GM23338 (cell line): ENCODE measurements around the gene TTC9C. TPM values are rescaled to one million over a fixed set of nuclear protein-coding genes. Genes with fewer than 3 reads are reported as not detected.

Source experiments
- ATAC-seq: fragments of 200-7000 bp; cut with Tn5 transposase; 3 replicates; pipeline ENCODE4 v1.9.1; 2020
- DNase-seq: peaks from one replicate; pipeline ENCODE4 v3.0.0-alpha.2; 2015; ENCODE audit warnings: low spot score
- H2AFZ ChIP-seq: fragments of 200-600 bp; sonication (generic); 2 replicates; pipeline ENCODE4 v1.8.0; 2016; ENCODE audit warnings: antibody characterized with exemption, mild to moderate bottlenecking, moderate library complexity
- H3F3A ChIP-seq: fragments of 200-600 bp; sonication (generic); replicated peaks from 2 replicates; pipeline ENCODE4 v1.8.0; 2017; ENCODE audit warnings: antibody characterized with exemption, mixed run types, low read depth
- H3K27ac ChIP-seq: fragments of 200-600 bp; sonication (generic); 2 replicates; pipeline ENCODE4 v1.6.1; 2016; ENCODE audit warnings: low read depth
- H3K27me3 ChIP-seq: fragments of 200-600 bp; sonication (generic); 2 replicates; pipeline ENCODE4 v1.8.0; 2016; ENCODE audit warnings: mild to moderate bottlenecking, mixed run types, moderate library complexity; ENCODE audit not compliant: insufficient read depth
- H3K36me3 ChIP-seq: fragments of 200-600 bp; sonication (generic); 2 replicates; pipeline ENCODE4 v1.8.0; 2016; ENCODE audit warnings: mild to moderate bottlenecking; ENCODE audit not compliant: insufficient read depth
- H3K4me1 ChIP-seq: fragments of 200-600 bp; sonication (generic); 2 replicates; pipeline ENCODE4 v1.8.0; 2016; ENCODE audit warnings: mild to moderate bottlenecking, moderate library complexity; ENCODE audit not compliant: insufficient read depth
- H3K4me2 ChIP-seq: fragments of 200-600 bp; sonication (generic); 2 replicates; pipeline ENCODE4 v1.7.1; 2017; ENCODE audit warnings: mixed run types
- H3K4me3 ChIP-seq: fragments of 200-600 bp; sonication (generic); 2 replicates; pipeline ENCODE4 v1.6.1; 2016; ENCODE audit warnings: mixed run types
- H3K79me2 ChIP-seq: fragments of 200-600 bp; sonication (generic); replicated peaks from 2 replicates; pipeline ENCODE4 v1.8.0; 2017; ENCODE audit warnings: mild to moderate bottlenecking; ENCODE audit not compliant: insufficient read depth
- H3K9me2 ChIP-seq: fragments of 200-600 bp; sonication (generic); 2 replicates; pipeline ENCODE4 v1.8.0; 2017; ENCODE audit not compliant: insufficient read depth
- H4K20me1 ChIP-seq: fragments of 200-600 bp; sonication (generic); replicated peaks from 2 replicates; pipeline ENCODE4 v1.8.0; 2017; ENCODE audit warnings: mild to moderate bottlenecking; ENCODE audit not compliant: insufficient read depth
- H3K27ac Mint-ChIP-seq: 2 replicates; pipeline ENCODE4 v1.8.0; 2020; ENCODE audit warnings: inconsistent platforms, mild to moderate bottlenecking, moderate library complexity, mixed read lengths
- H3K27me3 Mint-ChIP-seq: 3 replicates; pipeline ENCODE4 v1.8.0; 2022; ENCODE audit warnings: low read depth, mild to moderate bottlenecking, moderate library complexity, mixed read lengths, inconsistent platforms; ENCODE audit not compliant: insufficient read depth, poor library complexity
- H3K36me3 Mint-ChIP-seq: 3 replicates; pipeline ENCODE4 v1.8.0; 2021; ENCODE audit warnings: low read depth, mild to moderate bottlenecking, inconsistent platforms, moderate library complexity, mixed read lengths
- H3K4me1 Mint-ChIP-seq: 3 replicates; pipeline ENCODE4 v1.8.0; 2020; ENCODE audit warnings: mild to moderate bottlenecking, inconsistent platforms, mixed read lengths
- H3K4me3 Mint-ChIP-seq: 3 replicates; pipeline ENCODE4 v1.8.0; 2021; ENCODE audit warnings: moderate library complexity, mild to moderate bottlenecking, inconsistent platforms, mixed read lengths
- H3K9me3 Mint-ChIP-seq: 3 replicates; pipeline ENCODE4 v1.8.0; 2020; ENCODE audit warnings: moderate library complexity, mild to moderate bottlenecking, inconsistent platforms, mixed read lengths
- CREB1 ChIP-seq: fragments of 250-450 bp; sonication (Bioruptor Pico); IDR thresholded peaks from 2 replicates; pipeline ENCODE4 v1.5.0; 2020; ENCODE audit warnings: low read depth, mild to moderate bottlenecking, moderate library complexity
- CTCF ChIP-seq, 2 experiments: fragments of 200-600 bp in 1 of 2; sonication (generic) in 1 of 2; conservative IDR thresholded peaks; 2 replicates each; pipeline versions ENCODE4 v1.5.1 to v1.6.1; 2016 to 2017; ENCODE audit warnings: antibody characterized with exemption in 2 of 2, low read depth in 2 of 2, mild to moderate bottlenecking in 2 of 2, moderate library complexity in 1 of 2
- EZH2 ChIP-seq: fragments of 200-600 bp; sonication (generic); IDR thresholded peaks from one replicate; pipeline ENCODE4 v1.8.0; 2017; ENCODE audit warnings: antibody characterized with exemption, mild to moderate bottlenecking, low read depth; ENCODE audit not compliant: unreplicated experiment
- EZH2phosphoT487 ChIP-seq: fragments of 200-600 bp; sonication (generic); IDR thresholded peaks from one replicate; pipeline ENCODE4 v1.8.1; 2018; ENCODE audit warnings: antibody characterized with exemption; ENCODE audit not compliant: unreplicated experiment
- JUNB ChIP-seq: IDR thresholded peaks from one replicate; pipeline ENCODE4 v1.6.1; 2016; ENCODE audit warnings: antibody characterized with exemption; ENCODE audit not compliant: unreplicated experiment
- NANOG ChIP-seq: IDR thresholded peaks from 2 replicates; pipeline ENCODE4 v1.6.1; 2016; ENCODE audit warnings: antibody characterized with exemption, borderline replicate concordance
- POLR2AphosphoS5 ChIP-seq: IDR thresholded peaks from 2 replicates; pipeline ENCODE4 v1.6.1; 2016; ENCODE audit warnings: antibody characterized with exemption, low read depth
- STAT1 ChIP-seq: IDR thresholded peaks from one replicate; pipeline ENCODE4 v1.6.1; 2016; ENCODE audit warnings: antibody characterized with exemption; ENCODE audit not compliant: unreplicated experiment
- ZNF114 ChIP-seq: fragments of 250-450 bp; sonication (Bioruptor Pico); IDR thresholded peaks from 2 replicates; pipeline ENCODE4 v1.5.0; 2020; ENCODE audit warnings: mild to moderate bottlenecking, moderate library complexity
- ZNF331 ChIP-seq: fragments of 250-450 bp; sonication (Bioruptor Pico); IDR thresholded peaks from 2 replicates; pipeline ENCODE4 v1.5.0; 2020; ENCODE audit warnings: low read depth, mild to moderate bottlenecking, moderate library complexity
- ZNF462 ChIP-seq: fragments of 250-450 bp; sonication (Bioruptor Pico); IDR thresholded peaks from 2 replicates; pipeline ENCODE4 v1.5.0; 2020; ENCODE audit warnings: mild to moderate bottlenecking, moderate library complexity
- polyA plus RNA-seq: library from polyadenylated mRNA; unstranded; fragments of >200 nt; fragmentation: Nextera tagmentation; extraction: Ambion mirVana; gene quantifications from 2 replicates; pipeline ENCODE4 v1.2.1, GENCODE V29; 2016
- total RNA-seq: library from RNA; depleted of rRNA; stranded (reverse); fragments of >200 nt; shearing (Covaris generic); gene quantifications from 2 replicates; pipeline ENCODE4 v1.2.3, GENCODE V29; 2014
- TF ChIP-seq, protein P1 (sequence below): IDR thresholded peaks from 2 replicates; pipeline ENCODE4 v1.6.1; 2016; ENCODE audit warnings: antibody characterized with exemption
- TF ChIP-seq, protein P2 (sequence below): IDR thresholded peaks from one replicate; pipeline ENCODE4 v1.6.1; 2018; ENCODE audit warnings: antibody characterized with exemption; ENCODE audit not compliant: unreplicated experiment

The TTC9C gene
- total and polyA plus RNA-seq, 2 experiments from 2014 or later = 27.5 to 42.0 TPM

GRCh38 chr11:62708392-62708791, 19.9 kb upstream of the TTC9C start:
- no peaks in the 10 kb centered on the region for H3K9me3 Mint-ChIP-seq
- no peaks in the 10 kb centered on the region for H3K27me3 ChIP-seq
- peak overlapping the region; percentile 95 for H3K4me2 ChIP-seq
- H3K4me1 Mint-ChIP-seq = peaks cover 43% of the 10 kb centered on the region
- H3K9me2 ChIP-seq = no peaks in the 10 kb centered on the region
- peak overlapping the region; percentile 92 for H3K4me3 Mint-ChIP-seq
- peaks cover 43% of the 10 kb centered on the region for H3K36me3 Mint-ChIP-seq
- H3K36me3 ChIP-seq = peaks cover 23% of the 10 kb centered on the region
- peaks cover 31% of the 10 kb centered on the region for H3K4me1 ChIP-seq
- H3K27ac Mint-ChIP-seq = peak overlapping the region; percentile 97
- DNase-seq = no peak
- no peaks in the 10 kb centered on the region; the same call in 1 of the 2 replicates for H4K20me1 ChIP-seq
- peak overlapping the region; percentile 98; the same call in 1 of the 2 replicates for H3K27ac ChIP-seq
- no peak for ATAC-seq
- H3K4me3 ChIP-seq = peak overlapping the region; percentile 82
- H2AFZ ChIP-seq = no peak overlapping the region
- H3F3A ChIP-seq = peaks cover 64% of the 10 kb centered on the region
- peaks cover 27% of the 10 kb centered on the region for H3K27me3 Mint-ChIP-seq
- H3K79me2 ChIP-seq = peaks cover 9% of the 10 kb centered on the region
- TF ChIP-seq ZNF462 (no peak), NANOG (no peak), ZNF114 (CRISPR knock-in tag) (no peak), CREB1 (CRISPR knock-in tag) (no peak), ZNF331 (CRISPR knock-in tag) (no peak), STAT1 (no peak), CTCF (conservative IDR thresholded peaks at IDR 0.05; ENCODE audit: low read depth in 2 of 2) (no peak), POLR2AphosphoS5 (no peak), JUNB (no peak), EZH2 (no peak), EZH2phosphoT487 (no peak)
- TF ChIP-seq, protein P1, sequence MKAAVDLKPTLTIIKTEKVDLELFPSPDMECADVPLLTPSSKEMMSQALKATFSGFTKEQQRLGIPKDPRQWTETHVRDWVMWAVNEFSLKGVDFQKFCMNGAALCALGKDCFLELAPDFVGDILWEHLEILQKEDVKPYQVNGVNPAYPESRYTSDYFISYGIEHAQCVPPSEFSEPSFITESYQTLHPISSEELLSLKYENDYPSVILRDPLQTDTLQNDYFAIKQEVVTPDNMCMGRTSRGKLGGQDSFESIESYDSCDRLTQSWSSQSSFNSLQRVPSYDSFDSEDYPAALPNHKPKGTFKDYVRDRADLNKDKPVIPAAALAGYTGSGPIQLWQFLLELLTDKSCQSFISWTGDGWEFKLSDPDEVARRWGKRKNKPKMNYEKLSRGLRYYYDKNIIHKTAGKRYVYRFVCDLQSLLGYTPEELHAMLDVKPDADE = no peak
- TF ChIP-seq, protein P2, sequence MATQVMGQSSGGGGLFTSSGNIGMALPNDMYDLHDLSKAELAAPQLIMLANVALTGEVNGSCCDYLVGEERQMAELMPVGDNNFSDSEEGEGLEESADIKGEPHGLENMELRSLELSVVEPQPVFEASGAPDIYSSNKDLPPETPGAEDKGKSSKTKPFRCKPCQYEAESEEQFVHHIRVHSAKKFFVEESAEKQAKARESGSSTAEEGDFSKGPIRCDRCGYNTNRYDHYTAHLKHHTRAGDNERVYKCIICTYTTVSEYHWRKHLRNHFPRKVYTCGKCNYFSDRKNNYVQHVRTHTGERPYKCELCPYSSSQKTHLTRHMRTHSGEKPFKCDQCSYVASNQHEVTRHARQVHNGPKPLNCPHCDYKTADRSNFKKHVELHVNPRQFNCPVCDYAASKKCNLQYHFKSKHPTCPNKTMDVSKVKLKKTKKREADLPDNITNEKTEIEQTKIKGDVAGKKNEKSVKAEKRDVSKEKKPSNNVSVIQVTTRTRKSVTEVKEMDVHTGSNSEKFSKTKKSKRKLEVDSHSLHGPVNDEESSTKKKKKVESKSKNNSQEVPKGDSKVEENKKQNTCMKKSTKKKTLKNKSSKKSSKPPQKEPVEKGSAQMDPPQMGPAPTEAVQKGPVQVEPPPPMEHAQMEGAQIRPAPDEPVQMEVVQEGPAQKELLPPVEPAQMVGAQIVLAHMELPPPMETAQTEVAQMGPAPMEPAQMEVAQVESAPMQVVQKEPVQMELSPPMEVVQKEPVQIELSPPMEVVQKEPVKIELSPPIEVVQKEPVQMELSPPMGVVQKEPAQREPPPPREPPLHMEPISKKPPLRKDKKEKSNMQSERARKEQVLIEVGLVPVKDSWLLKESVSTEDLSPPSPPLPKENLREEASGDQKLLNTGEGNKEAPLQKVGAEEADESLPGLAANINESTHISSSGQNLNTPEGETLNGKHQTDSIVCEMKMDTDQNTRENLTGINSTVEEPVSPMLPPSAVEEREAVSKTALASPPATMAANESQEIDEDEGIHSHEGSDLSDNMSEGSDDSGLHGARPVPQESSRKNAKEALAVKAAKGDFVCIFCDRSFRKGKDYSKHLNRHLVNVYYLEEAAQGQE = no peak
